Sigmoid colon (tissue), 7 donors: ENCODE measurements around the gene NLRP12. TPM values are rescaled to one million over a fixed set of nuclear protein-coding genes. Genes with fewer than 3 reads are reported as not detected.

Experiments
- DNase-seq: peaks from one replicate; pipeline ENCODE4 v3.0.0-alpha.2; 2019
- H3K27ac ChIP-seq, 4 donors: fragments of 200-600 bp; sonication (generic); one replicate each; pipeline ENCODE4 v1.5.1; 2016 to 2019; ENCODE audit warnings: mild to moderate bottlenecking in 1 of 4
- H3K27me3 ChIP-seq, 3 donors: fragments of 200-600 bp; sonication (generic); one replicate each; pipeline ENCODE4 v1.5.1; 2019; ENCODE audit warnings: mild to moderate bottlenecking in 1 of 3
- H3K36me3 ChIP-seq, 4 donors: fragments of 200-600 bp; sonication (generic); one replicate each; pipeline ENCODE4 v1.5.1; 2016 to 2019
- H3K4me1 ChIP-seq, 4 donors: fragments of 200-600 bp; sonication (generic); one replicate each; pipeline ENCODE4 v1.5.1; 2017 to 2019
- H3K4me3 ChIP-seq, 4 donors: fragments of 200-600 bp; sonication (generic); one replicate each; pipeline ENCODE4 v1.5.1; 2017 to 2019; ENCODE audit warnings: mild to moderate bottlenecking in 2 of 4, moderate library complexity in 1 of 4
- H3K9me3 ChIP-seq, 4 donors: fragments of 200-600 bp in 3 of 4; sonication (generic) in 3 of 4; one replicate each; pipeline versions ENCODE4 v1.5.1 to v1.6.1; 2013 to 2019
- EP300 ChIP-seq, 4 donors: sonication (generic); formaldehyde crosslinking; IDR thresholded peaks; one replicate each; pipeline ENCODE4 v1.6.1; 2017; ENCODE audit warnings: antibody characterized with exemption in 4 of 4
- POLR2A ChIP-seq, 2 donors: fragments of 450-650 bp; IDR thresholded peaks; one replicate each; pipeline ENCODE4 v1.6.1; 2016; ENCODE audit warnings: antibody characterized with exemption in 2 of 2, mild to moderate bottlenecking in 2 of 2, moderate library complexity in 2 of 2
- POLR2AphosphoS5 ChIP-seq, 4 donors: sonication (generic); formaldehyde crosslinking; IDR thresholded peaks; one replicate each; pipeline ENCODE4 v1.6.1; 2017; ENCODE audit warnings: antibody characterized with exemption in 4 of 4
- WGBS, 2 donors: extraction: QIAGEN DNeasy Blood & Tissue Kit; methylation state at CpG; one replicate each; pipeline ENCODE4 v1.1.7; 2013; 5-methylcytosine and 5-hydroxymethylcytosine counted together
- intact Hi-C: fragments of 100-400 bp; cut with DNase I; formaldehyde crosslinking; loops from one replicate; pipeline ENCODE4 v1.15.1; 2023
- polyA plus RNA-seq, 3 donors: library from polyadenylated mRNA; stranded (reverse); fragments of 200-250 nt; gene quantifications; one replicate each; pipeline ENCODE4 v1.2.3, GENCODE V29; 2013
- total RNA-seq, 4 donors: library from RNA; depleted of rRNA; stranded (reverse); fragments of >200 nt; gene quantifications; one replicate each; pipeline ENCODE4 v1.1.0, GENCODE V29; 2016
- TF ChIP-seq, protein P1 (sequence below), 4 experiments: fragments of 450-650 bp in 3 of 4; fragments of 200-600 bp in 1 of 4; IDR thresholded peaks; one replicate each; pipeline ENCODE4 v1.5.1; 2016 to 2019; ENCODE audit warnings: antibody characterized with exemption in 4 of 4, mild to moderate bottlenecking in 3 of 4, moderate library complexity in 2 of 4
- donor health status: healthy with polysubstance abuse.
- donor health status: Bipolar disorder and iron deficiency.
- donor health status: healthy.

NLRP12 gene
- total and polyA plus RNA-seq, 7 donors = 0.10 to 0.36 (median 0.30) TPM; not detected in 3

- intact Hi-C loops = no loop called here
- H3K27me3 ChIP-seq = no peaks in the 10 kb centered on the region
- WGBS, 2 donors = 79 to 87% methylated on average over 9 of the region's 9 CpGs
Observed at GRCh38 chr19:53801257-53801656, 22.9 kb downstream of the NLRP12 start.

GRCh38 chr19:53795019-53795418 is 29.1 kb downstream of the NLRP12 start:
- intact Hi-C loops = no loop called here
- no peak for TF ChIP-seq EP300 (IDR thresholded peaks at IDR 0.05)
- TF ChIP-seq POLR2AphosphoS5 (IDR thresholded peaks at IDR 0.05) = no peak
- TF ChIP-seq, protein P1, sequence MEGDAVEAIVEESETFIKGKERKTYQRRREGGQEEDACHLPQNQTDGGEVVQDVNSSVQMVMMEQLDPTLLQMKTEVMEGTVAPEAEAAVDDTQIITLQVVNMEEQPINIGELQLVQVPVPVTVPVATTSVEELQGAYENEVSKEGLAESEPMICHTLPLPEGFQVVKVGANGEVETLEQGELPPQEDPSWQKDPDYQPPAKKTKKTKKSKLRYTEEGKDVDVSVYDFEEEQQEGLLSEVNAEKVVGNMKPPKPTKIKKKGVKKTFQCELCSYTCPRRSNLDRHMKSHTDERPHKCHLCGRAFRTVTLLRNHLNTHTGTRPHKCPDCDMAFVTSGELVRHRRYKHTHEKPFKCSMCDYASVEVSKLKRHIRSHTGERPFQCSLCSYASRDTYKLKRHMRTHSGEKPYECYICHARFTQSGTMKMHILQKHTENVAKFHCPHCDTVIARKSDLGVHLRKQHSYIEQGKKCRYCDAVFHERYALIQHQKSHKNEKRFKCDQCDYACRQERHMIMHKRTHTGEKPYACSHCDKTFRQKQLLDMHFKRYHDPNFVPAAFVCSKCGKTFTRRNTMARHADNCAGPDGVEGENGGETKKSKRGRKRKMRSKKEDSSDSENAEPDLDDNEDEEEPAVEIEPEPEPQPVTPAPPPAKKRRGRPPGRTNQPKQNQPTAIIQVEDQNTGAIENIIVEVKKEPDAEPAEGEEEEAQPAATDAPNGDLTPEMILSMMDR (IDR thresholded peaks at IDR 0.05) = no peak
- TF ChIP-seq POLR2A (IDR thresholded peaks at IDR 0.05) = no peak
- Histone ChIP-seq H3K4me1 (no peaks in the 10 kb centered on the region), H3K4me3 (no peak overlapping the region), H3K9me3 (no peaks in the 10 kb centered on the region), H3K27me3 (no peaks in the 10 kb centered on the region), H3K27ac (no peak overlapping the region), H3K36me3 (no peaks in the 10 kb centered on the region)
- WGBS, 2 donors = 38 to 70% methylated on average over 4 of the region's 4 CpGs
- no peak for DNase-seq

More at GRCh38 chr19:53801257-53801656, 22.9 kb downstream of the NLRP12 start:
- Histone ChIP-seq H3K27ac (no peak overlapping the region), H3K36me3 (no peaks in the 10 kb centered on the region), H3K4me3 (no peak overlapping the region), H3K9me3 (no peaks in the 10 kb centered on the region), H3K4me1 (no peaks in the 10 kb centered on the region)
- TF ChIP-seq, protein P1 (IDR thresholded peaks at IDR 0.05) = no peak
- TF ChIP-seq EP300 (IDR thresholded peaks at IDR 0.05) (no peak), POLR2AphosphoS5 (IDR thresholded peaks at IDR 0.05) (no peak), POLR2A (IDR thresholded peaks at IDR 0.05) (no peak)
- DNase-seq = no peak

DNA sequence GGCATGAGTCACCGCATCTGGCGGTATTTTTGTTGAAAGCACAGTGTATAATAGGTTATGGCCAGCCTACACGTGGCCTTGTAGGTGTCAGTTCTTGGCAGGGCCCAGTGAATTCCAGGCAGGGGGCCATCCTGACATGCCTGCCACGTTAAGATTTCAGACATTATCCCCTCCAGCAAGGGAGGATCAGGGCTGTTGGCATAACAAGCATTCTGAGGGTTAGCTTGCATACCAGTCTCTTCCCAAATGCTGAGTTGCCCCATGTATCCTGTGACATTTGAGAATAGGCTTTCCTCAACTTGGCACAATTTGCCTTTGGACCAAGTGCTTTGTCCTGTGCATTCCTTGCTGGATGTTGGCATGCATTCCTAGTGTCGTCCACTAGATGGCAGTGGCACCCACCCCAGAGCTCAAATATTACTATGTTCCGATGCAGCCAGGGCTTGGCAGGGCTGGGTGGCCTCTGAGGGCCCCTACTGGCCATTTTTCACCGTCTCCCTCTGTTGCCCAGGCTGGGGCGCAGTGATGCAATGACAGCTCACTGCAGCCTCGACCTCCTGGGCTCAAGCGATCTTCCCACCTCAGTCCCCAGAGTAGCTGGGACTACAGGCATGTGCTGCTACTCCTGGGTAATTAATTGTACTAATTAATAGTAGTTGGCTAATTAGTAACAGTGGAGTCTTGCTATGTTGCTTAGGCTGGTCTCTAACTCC is 31.2 kb downstream of the NLRP12 start:
- 25 to 30% methylated on average over 10 of the region's 10 CpGs for WGBS, 2 donors
- Histone ChIP-seq H3K4me1 (no peaks in the 10 kb centered on the region), H3K36me3 (no peaks in the 10 kb centered on the region), H3K9me3 (no peaks in the 10 kb centered on the region), H3K27ac (no peak overlapping the region), H3K4me3 (no peak overlapping the region), H3K27me3 (no peaks in the 10 kb centered on the region)
- intact Hi-C loops = loop anchor here (5.0 kb wide), 1 partner anchor 239 kb away; no protein-coding TSS in a partner anchor
- TF ChIP-seq POLR2AphosphoS5 (IDR thresholded peaks at IDR 0.05) = no peak
- TF ChIP-seq, protein P1 (IDR thresholded peaks at IDR 0.05) = peak; percentile 68 to 96 (median 89)
- peak; percentile 84 for DNase-seq

GRCh38 chr19:53789708-53790678 is 34.1 kb downstream of the NLRP12 start:
- 78 to 88% methylated on average over 21 of the region's 21 CpGs for WGBS, 2 donors
- DNase-seq = no peak
- H3K27me3 ChIP-seq = peaks cover 0 to 5% (median 0%) of the 10 kb centered on the region in 3 donors

More at GRCh38 chr19:53789708-53790678, 34.1 kb downstream of the NLRP12 start:
- TF ChIP-seq POLR2A (IDR thresholded peaks at IDR 0.05) (no peak), POLR2AphosphoS5 (IDR thresholded peaks at IDR 0.05) (no peak), EP300 (IDR thresholded peaks at IDR 0.05) (no peak)
- TF ChIP-seq, protein P1 (IDR thresholded peaks at IDR 0.05) = no peak
- intact Hi-C loops = loop anchor here (5.0 kb wide), 1 partner anchor 242 kb away; no protein-coding TSS in a partner anchor
- H3K36me3 ChIP-seq = no peaks in the 10 kb centered on the region
- H3K4me3 ChIP-seq = no peak overlapping the region
- H3K27ac ChIP-seq = no peak overlapping the region
- no peaks in the 10 kb centered on the region for H3K4me1 ChIP-seq
- no peaks in the 10 kb centered on the region for H3K9me3 ChIP-seq
